ENCODE measurements around the gene CHTF18. TPM values are rescaled to one million over a fixed set of nuclear protein-coding genes. Genes with fewer than 3 reads are reported as not detected.

CHTF18 gene
- total RNA-seq, 1 experiment from 2014 or later = 154 TPM

GRCh38 chr16:799948-800833, 11.8 kb downstream of the CHTF18 start, which contains the start of gene GNG13:
GNG13 (minus strand) TSS chr16:800734; CDS start chr16:799077, 1,657 bp downstream.
- intact Hi-C loops (cut with micrococcal nuclease; ENCODE audit: unreplicated experiment) = no loop called here
- no peaks in the 10 kb centered on the region for H3K9me3 Mint-ChIP-seq (ENCODE audit: low read depth, unreplicated experiment)
- CTCF ChIA-PET = no interaction called here

GRCh38 chr16:800834-801511, 12.6 kb downstream of the CHTF18 start:
- Mint-ChIP-seq H3K27me3 (ENCODE audit: unreplicated experiment) (peaks cover 45% of the 10 kb centered on the region), H3K9me3 (ENCODE audit: low read depth, unreplicated experiment) (no peaks in the 10 kb centered on the region), H3K4me1 (ENCODE audit: low read depth, unreplicated experiment) (no peaks in the 10 kb centered on the region), H3K27ac (ENCODE audit: unreplicated experiment) (no peak overlapping the region), H3K36me3 (ENCODE audit: insufficient read depth, unreplicated experiment) (peaks cover 60% of the 10 kb centered on the region), H3K4me3 (ENCODE audit: low read depth, unreplicated experiment) (no peak overlapping the region)
- no TSS peak for BruUV-seq (replicated peaks)
- intact Hi-C loops (cut with micrococcal nuclease; ENCODE audit: unreplicated experiment) = no loop called here
- DNase-seq = no peak
- TF ChIP-seq CTCF (IDR thresholded peaks at IDR 0.05; ENCODE audit: unreplicated experiment) = no peak
- CTCF ChIA-PET = no interaction called here

More at GRCh38 chr16:799948-800833, 11.8 kb downstream of the CHTF18 start, which contains the start of gene GNG13:
- H3K27ac Mint-ChIP-seq (ENCODE audit: unreplicated experiment) = no peak within 1 kb of the TSS
- H3K27me3 Mint-ChIP-seq (ENCODE audit: unreplicated experiment) = peaks cover 45% of the 10 kb centered on the region
- no TSS peak for BruUV-seq (replicated peaks)
- DNase-seq = peak; percentile 51
- H3K4me3 Mint-ChIP-seq (ENCODE audit: low read depth, unreplicated experiment) = no peak within 1 kb of the TSS
- TF ChIP-seq CTCF (IDR thresholded peaks at IDR 0.05; ENCODE audit: unreplicated experiment) = no peak
- peaks cover 61% of the 10 kb centered on the region for H3K36me3 Mint-ChIP-seq (ENCODE audit: insufficient read depth, unreplicated experiment)
- H3K4me1 Mint-ChIP-seq (ENCODE audit: low read depth, unreplicated experiment) = no peaks in the 10 kb centered on the region

GRCh38 chr16:801584-802363, 13.4 kb downstream of the CHTF18 start:
- CTCF ChIA-PET = no interaction called here
- no TSS peak for BruUV-seq (replicated peaks)
- Mint-ChIP-seq H3K27me3 (ENCODE audit: unreplicated experiment) (peaks cover 45% of the 10 kb centered on the region), H3K36me3 (ENCODE audit: insufficient read depth, unreplicated experiment) (peaks cover 60% of the 10 kb centered on the region), H3K4me3 (ENCODE audit: low read depth, unreplicated experiment) (no peak overlapping the region), H3K4me1 (ENCODE audit: low read depth, unreplicated experiment) (no peaks in the 10 kb centered on the region), H3K27ac (ENCODE audit: unreplicated experiment) (no peak overlapping the region), H3K9me3 (ENCODE audit: low read depth, unreplicated experiment) (no peaks in the 10 kb centered on the region)
- DNase-seq = no peak
- intact Hi-C loops (cut with micrococcal nuclease; ENCODE audit: unreplicated experiment) = no loop called here
- TF ChIP-seq CTCF (IDR thresholded peaks at IDR 0.05; ENCODE audit: unreplicated experiment) = no peak

GRCh38 chr16:802461-802860, 14.0 kb downstream of the CHTF18 start:
- Mint-ChIP-seq H3K27ac (ENCODE audit: unreplicated experiment) (no peak overlapping the region), H3K27me3 (ENCODE audit: unreplicated experiment) (peaks cover 47% of the 10 kb centered on the region), H3K36me3 (ENCODE audit: insufficient read depth, unreplicated experiment) (peaks cover 60% of the 10 kb centered on the region), H3K4me1 (ENCODE audit: low read depth, unreplicated experiment) (peaks cover under 1% of the 10 kb centered on the region), H3K9me3 (ENCODE audit: low read depth, unreplicated experiment) (no peaks in the 10 kb centered on the region), H3K4me3 (ENCODE audit: low read depth, unreplicated experiment) (no peak overlapping the region)
- intact Hi-C loops (cut with micrococcal nuclease; ENCODE audit: unreplicated experiment) = no loop called here
- no peak for DNase-seq
- CTCF ChIA-PET = no interaction called here
- no TSS peak for BruUV-seq (replicated peaks)
- TF ChIP-seq CTCF (IDR thresholded peaks at IDR 0.05; ENCODE audit: unreplicated experiment) = no peak
